Measurements from ENCODE around the gene AIG1. TPM values are rescaled to one million over a fixed set of nuclear protein-coding genes. Genes with fewer than 3 reads are reported as not detected.

Gene AIG1
- total RNA-seq, 1 experiment from 2014 or later = 51.1 TPM

GRCh38 chr6:143247586-143247985 is 186.9 kb downstream of the AIG1 start:
- RAD21 ChIA-PET (ENCODE audit: low non-redundant PET in 1 of 2, low total read pairs in 2 of 2, uncharacterized antibody in 2 of 2, unreplicated experiment in 2 of 2) = no interaction called here
- Histone ChIP-seq H3K9me2 (ENCODE audit: insufficient read depth) (no peaks in the 10 kb centered on the region), H3K4me1 (ENCODE audit: control insufficient read depth in 1 of 2, insufficient read depth in 2 of 2, low read length in 2 of 2) (no peaks in the 10 kb centered on the region), H3K79me2 (ENCODE audit: insufficient read depth, low read length) (no peaks in the 10 kb centered on the region), H3K27me3 (ENCODE audit: insufficient read depth, low read length) (no peaks in the 10 kb centered on the region), H2AFZ (ENCODE audit: low read depth, low read length, poor library complexity, severe bottlenecking) (no peak overlapping the region), H3K9ac (ENCODE audit: low read length) (no peak overlapping the region), H3K36me3 (ENCODE audit: control insufficient read depth in 1 of 2, insufficient read depth in 2 of 2, low read length in 2 of 2) (no peaks in the 10 kb centered on the region), H3K4me2 (ENCODE audit: low read length) (no peak overlapping the region), H3K27ac (ENCODE audit: low read depth, low read length) (no peak overlapping the region), H4K20me1 (ENCODE audit: insufficient read depth) (no peaks in the 10 kb centered on the region), H3K4me3 (replicated peaks in 1 of 2; ENCODE audit: low read depth in 1 of 2, low read length in 2 of 2) (no peak overlapping the region), H3K9me3 (ENCODE audit: control insufficient read depth in 1 of 2, insufficient read depth in 1 of 2, low read depth in 1 of 2, low read length in 2 of 2) (no peaks in the 10 kb centered on the region)
- no peak for DNase-seq (ENCODE audit: low read depth, low spot score)
- no peak for TF ChIP-seq EZH2phosphoT487 (IDR thresholded peaks at IDR 0.05; ENCODE audit: borderline replicate concordance)
- no peak for TF ChIP-seq CEBPB (IDR thresholded peaks at IDR 0.05; ENCODE audit: low read depth)
- no peak for TF ChIP-seq SIN3A (IDR thresholded peaks at IDR 0.05; ENCODE audit: low read depth)
- TF ChIP-seq EGR1 (IDR thresholded peaks at IDR 0.05; ENCODE audit: low read depth) = no peak
- TF ChIP-seq FOSL1 (IDR thresholded peaks at IDR 0.05; ENCODE audit: low read depth) = no peak
- TF ChIP-seq ZBTB33 (IDR thresholded peaks at IDR 0.05; ENCODE audit: extremely low read depth, insufficient replicate concordance, low read length) = no peak
- no peak for TF ChIP-seq RAD21 (IDR thresholded peaks at IDR 0.05; ENCODE audit: low read depth)
- TF ChIP-seq CTCF (IDR thresholded peaks at IDR 0.05 in 2 of 3, conservative IDR thresholded peaks at IDR 0.05 in 1 of 3; ENCODE audit: borderline replicate concordance in 1 of 3, insufficient read depth in 1 of 3, low read depth in 2 of 3, low read length in 2 of 3) = no peak
- no peak for TF ChIP-seq TCF7L2 (IDR thresholded peaks at IDR 0.05; ENCODE audit: borderline replicate concordance, extremely low read depth, insufficient read depth, insufficient read length)
- no peak for TF ChIP-seq ZFX (IDR thresholded peaks at IDR 0.05)
- no peak for TF ChIP-seq MAX (IDR thresholded peaks at IDR 0.05)
- no peak for TF ChIP-seq EZH2 (IDR thresholded peaks at IDR 0.05)
- TF ChIP-seq JUND (IDR thresholded peaks at IDR 0.05) = no peak
- no peak for TF ChIP-seq POLR2AphosphoS5 (IDR thresholded peaks at IDR 0.05; ENCODE audit: low read depth, low read length)
- TF ChIP-seq SRF (IDR thresholded peaks at IDR 0.05; ENCODE audit: low read depth) = no peak
- TF ChIP-seq ATF3 (IDR thresholded peaks at IDR 0.05) = no peak
- TF ChIP-seq POLR2A (IDR thresholded peaks at IDR 0.05; ENCODE audit: borderline replicate concordance, extremely low read depth, insufficient read depth, insufficient read length) = no peak
- TF ChIP-seq ELF1 (IDR thresholded peaks at IDR 0.05; ENCODE audit: borderline replicate concordance, low read depth) = no peak
- TF ChIP-seq ZNF274 (IDR thresholded peaks at IDR 0.05; ENCODE audit: low read depth, low read length) = no peak
- no peak for TF ChIP-seq YY1 (IDR thresholded peaks at IDR 0.05; ENCODE audit: extremely low read depth, insufficient replicate concordance, low read depth, low read length)
- no peak for ATAC-seq
- intact Hi-C loops (cut with micrococcal nuclease) = no loop called here
- no TSS peak for BruUV-seq (replicated peaks)
- CTCF ChIA-PET = no interaction called here
- POLR2A ChIA-PET = no interaction called here
